OCI-M2 (cell line): ENCODE results near the gene HSPB6.
"Not testable (repeated sequence)": the region's sequence is repeated elsewhere in the genome, so short reads cannot be mapped to it uniquely, and the experiment has no call there.

Source experiments
- DNase-seq: peaks from one replicate; lab custom pipeline; 2025; ENCODE audit not compliant: unreplicated experiment; lab: John Stamatoyannopoulos, UW

The HSPB6 gene

GRCh38 chr19:35756377-35757230 is at the start of gene HSPB6:
TSS of gene HSPB6 (minus strand) at chr19:35757029. CDS start at chr19:35757008, 21 bp downstream.
- DNase-seq: no peak

- no peak for DNase-seq
Observed at GRCh38 chr19:35806597-35806996, 49.8 kb upstream of the HSPB6 start.

- no peak for DNase-seq
Observed at GRCh38 chr19:35805526-35806102, 48.8 kb upstream of the HSPB6 start.

- no peak for DNase-seq
Observed at GRCh38 chr19:35801828-35802227, 45.0 kb upstream of the HSPB6 start.

- no peak for DNase-seq
Observed at GRCh38 chr19:35797663-35798062, 40.8 kb upstream of the HSPB6 start.

GRCh38 chr19:35796645-35797542 is 40.1 kb upstream of the HSPB6 start:
- no peak for DNase-seq

- not testable (repeated sequence) for DNase-seq
Observed at GRCh38 chr19:35795564-35795963, 38.7 kb upstream of the HSPB6 start.

- no peak for DNase-seq
Observed at GRCh38 chr19:35793381-35794165, 36.7 kb upstream of the HSPB6 start.

GRCh38 chr19:35792888-35793287 is 36.1 kb upstream of the HSPB6 start:
- no peak for DNase-seq

GRCh38 chr19:35792312-35792711 is 35.5 kb upstream of the HSPB6 start:
- DNase-seq: no peak

GRCh38 chr19:35791814-35792279 is 35.0 kb upstream of the HSPB6 start:
- no peak for DNase-seq

GRCh38 chr19:35790981-35791813 is 34.4 kb upstream of the HSPB6 start:
- DNase-seq: no peak

GRCh38 chr19:35789978-35790944 is 33.4 kb upstream of the HSPB6 start:
- no peak for DNase-seq

- no peak for DNase-seq
Observed at GRCh38 chr19:35789195-35789977, 32.6 kb upstream of the HSPB6 start.

- DNase-seq: no peak
Observed at GRCh38 chr19:35788205-35788960, 31.6 kb upstream of the HSPB6 start.

- no peak for DNase-seq
Observed at GRCh38 chr19:35787227-35787799, 30.5 kb upstream of the HSPB6 start.
